GM18519 (cell line): ENCODE results near the gene EHD4.

ENCODE experiments used
- ATAC-seq: cut with Tn5 transposase; IDR thresholded peaks from one replicate; pipeline ENCODE4 v1.9.1; 2021; ENCODE audit warnings: mild to moderate bottlenecking, moderate library complexity; ENCODE audit not compliant: unreplicated experiment, low FRiP score

Gene EHD4

GRCh38 chr15:41849204-41849603 is 123.2 kb downstream of the EHD4 start:
- ATAC-seq = no peak

- ATAC-seq = no peak
Measured at GRCh38 chr15:41848631-41849030, 123.7 kb downstream of the EHD4 start.

- ATAC-seq = no peak
Measured at GRCh38 chr15:41847981-41848380, 124.4 kb downstream of the EHD4 start.

- ATAC-seq = no peak
Measured at GRCh38 chr15:41847206-41847605, 125.2 kb downstream of the EHD4 start.
